Central memory CD8-positive, alpha-beta T cell (primary cell): ENCODE data around the gene TPPP3.
A peak's percentile ranks its signal among the peaks of the same experiment; 100 is the strongest.

Source experiments
- ATAC-seq: fragments of 150-1000 bp; cut with Tn5 transposase; replicated peaks from 2 replicates; pipeline ENCODE4 v1.10.0; 2022; ENCODE audit warnings: mild to moderate bottlenecking, moderate FRiP score, moderate number of reproducible peaks; ENCODE audit not compliant: poor library complexity, severe bottlenecking; ENCODE audit errors: extremely low read depth
- DNase-seq, 2 donors: peaks; one replicate each; pipeline ENCODE4 v3.0.0; 2021; ENCODE audit warnings: low spot score in 2 of 2
- H3K27ac Mint-ChIP-seq: one replicate; pipeline ENCODE4 v1.8.0; 2022; ENCODE audit warnings: low read depth, mild to moderate bottlenecking, moderate library complexity, mixed read lengths
- H3K27me3 Mint-ChIP-seq: one replicate; pipeline ENCODE4 v1.8.0; 2022; ENCODE audit warnings: mixed read lengths
- H3K36me3 Mint-ChIP-seq: one replicate; pipeline ENCODE4 v1.8.0; 2022; ENCODE audit warnings: mild to moderate bottlenecking, moderate library complexity, mixed read lengths; ENCODE audit not compliant: insufficient read depth
- H3K4me1 Mint-ChIP-seq: one replicate; pipeline ENCODE4 v1.8.0; 2022; ENCODE audit warnings: mixed read lengths
- H3K4me3 Mint-ChIP-seq: one replicate; pipeline ENCODE4 v1.8.0; 2022; ENCODE audit warnings: mild to moderate bottlenecking, moderate library complexity, mixed read lengths
- H3K9me3 Mint-ChIP-seq: one replicate; pipeline ENCODE4 v1.8.0; 2022; ENCODE audit warnings: mixed read lengths

TPPP3 gene

GRCh38 chr16:67397036-67397801, 3.9 kb upstream of the TPPP3 start:
- peaks cover 20% of the 10 kb centered on the region for H3K27me3 Mint-ChIP-seq

GRCh38 chr16:67396159-67397035, 3.1 kb upstream of the TPPP3 start:
- DNase-seq = no peak
- H3K9me3 Mint-ChIP-seq = no peaks in the 10 kb centered on the region
- no peak overlapping the region for H3K4me3 Mint-ChIP-seq
- H3K4me1 Mint-ChIP-seq = peaks cover 10% of the 10 kb centered on the region
- peaks cover 3% of the 10 kb centered on the region for H3K36me3 Mint-ChIP-seq
- H3K27ac Mint-ChIP-seq = no peak overlapping the region
- no peak for ATAC-seq
- H3K27me3 Mint-ChIP-seq = peaks cover 28% of the 10 kb centered on the region

More at GRCh38 chr16:67397036-67397801, 3.9 kb upstream of the TPPP3 start:
- peaks cover 3% of the 10 kb centered on the region for H3K36me3 Mint-ChIP-seq
- H3K9me3 Mint-ChIP-seq = no peaks in the 10 kb centered on the region
- H3K4me3 Mint-ChIP-seq = no peak overlapping the region
- peaks cover 10% of the 10 kb centered on the region for H3K4me1 Mint-ChIP-seq
- H3K27ac Mint-ChIP-seq = no peak overlapping the region
- ATAC-seq = no peak
- DNase-seq = no peak

- no peak for DNase-seq
- Mint-ChIP-seq H3K27ac (no peak overlapping the region), H3K9me3 (no peaks in the 10 kb centered on the region), H3K4me3 (no peak overlapping the region), H3K36me3 (peaks cover 3% of the 10 kb centered on the region), H3K27me3 (peaks cover 31% of the 10 kb centered on the region), H3K4me1 (peaks cover 10% of the 10 kb centered on the region)
- ATAC-seq = no peak
Observed at GRCh38 chr16:67395458-67396158, 2.3 kb upstream of the TPPP3 start.

GRCh38 chr16:67395105-67395457, 1.8 kb upstream of the TPPP3 start:
- Mint-ChIP-seq H3K27ac (no peak overlapping the region), H3K9me3 (no peaks in the 10 kb centered on the region), H3K4me3 (no peak overlapping the region), H3K27me3 (peaks cover 31% of the 10 kb centered on the region), H3K4me1 (peaks cover 10% of the 10 kb centered on the region), H3K36me3 (peaks cover 3% of the 10 kb centered on the region)
- DNase-seq (no peak), ATAC-seq (no peak)

GRCh38 chr16:67394155-67395104, 1.1 kb upstream of the TPPP3 start:
- DNase-seq (no peak), ATAC-seq (no peak)
- H3K36me3 Mint-ChIP-seq = peaks cover 3% of the 10 kb centered on the region
- H3K4me1 Mint-ChIP-seq = peaks cover 10% of the 10 kb centered on the region
- no peaks in the 10 kb centered on the region for H3K9me3 Mint-ChIP-seq
- peaks cover 31% of the 10 kb centered on the region for H3K27me3 Mint-ChIP-seq
- peak overlapping the region; percentile 68 for H3K4me3 Mint-ChIP-seq
- H3K27ac Mint-ChIP-seq = no peak overlapping the region

- no peaks in the 10 kb centered on the region for H3K9me3 Mint-ChIP-seq
- ATAC-seq = peak; percentile 12
- no peak overlapping the region for H3K27ac Mint-ChIP-seq
- H3K36me3 Mint-ChIP-seq = peaks cover 3% of the 10 kb centered on the region
- H3K4me1 Mint-ChIP-seq = peaks cover 10% of the 10 kb centered on the region
- H3K27me3 Mint-ChIP-seq = peaks cover 31% of the 10 kb centered on the region
- DNase-seq = no peak
- H3K4me3 Mint-ChIP-seq = peak overlapping the region; percentile 68
Observed at GRCh38 chr16:67393788-67394154, 473 bp upstream of the TPPP3 start.

GRCh38 chr16:67392301-67393059, 818 bp downstream of the TPPP3 start:
- peaks cover 31% of the 10 kb centered on the region for H3K27me3 Mint-ChIP-seq
- H3K9me3 Mint-ChIP-seq = no peaks in the 10 kb centered on the region
- peaks cover 10% of the 10 kb centered on the region for H3K4me1 Mint-ChIP-seq
- no peak for DNase-seq
- ATAC-seq = no peak
- H3K27ac Mint-ChIP-seq = no peak overlapping the region
- peaks cover 3% of the 10 kb centered on the region for H3K36me3 Mint-ChIP-seq
- no peak overlapping the region for H3K4me3 Mint-ChIP-seq

GRCh38 chr16:67391424-67392300, 1.6 kb downstream of the TPPP3 start:
- DNase-seq (no peak), ATAC-seq (no peak)
- Mint-ChIP-seq H3K4me1 (peaks cover 10% of the 10 kb centered on the region), H3K4me3 (no peak overlapping the region), H3K36me3 (peaks cover 3% of the 10 kb centered on the region), H3K27ac (no peak overlapping the region), H3K9me3 (no peaks in the 10 kb centered on the region), H3K27me3 (peaks cover 31% of the 10 kb centered on the region)

- no peak overlapping the region for H3K4me3 Mint-ChIP-seq
- no peaks in the 10 kb centered on the region for H3K9me3 Mint-ChIP-seq
- ATAC-seq (no peak), DNase-seq (no peak)
- H3K27ac Mint-ChIP-seq = no peak overlapping the region
- peaks cover 3% of the 10 kb centered on the region for H3K36me3 Mint-ChIP-seq
- peaks cover 10% of the 10 kb centered on the region for H3K4me1 Mint-ChIP-seq
- H3K27me3 Mint-ChIP-seq = peaks cover 31% of the 10 kb centered on the region
Observed at GRCh38 chr16:67390816-67391423, 2.4 kb downstream of the TPPP3 start.

- H3K27me3 Mint-ChIP-seq = peaks cover 31% of the 10 kb centered on the region
Observed at GRCh38 chr16:67389911-67390815, 3.1 kb downstream of the TPPP3 start.

More at GRCh38 chr16:67389911-67390815, 3.1 kb downstream of the TPPP3 start:
- ATAC-seq (no peak), DNase-seq (no peak)
- Mint-ChIP-seq H3K4me3 (no peak overlapping the region), H3K9me3 (no peaks in the 10 kb centered on the region), H3K27ac (no peak overlapping the region), H3K36me3 (peaks cover 3% of the 10 kb centered on the region), H3K4me1 (peaks cover 10% of the 10 kb centered on the region)
